NCI-H524 (cell line): ENCODE measurements around the gene DNAJB7.
A peak's percentile ranks its signal among the peaks of the same experiment; 100 is the strongest.
"Not testable (repeated sequence)": the region's sequence is repeated elsewhere in the genome, so short reads cannot be mapped to it uniquely, and the experiment has no call there.

Source experiments
- DNase-seq, 2 experiments: peaks; one replicate each; lab custom pipeline; 2025; lab: John Stamatoyannopoulos, UW

Gene DNAJB7

DNA sequence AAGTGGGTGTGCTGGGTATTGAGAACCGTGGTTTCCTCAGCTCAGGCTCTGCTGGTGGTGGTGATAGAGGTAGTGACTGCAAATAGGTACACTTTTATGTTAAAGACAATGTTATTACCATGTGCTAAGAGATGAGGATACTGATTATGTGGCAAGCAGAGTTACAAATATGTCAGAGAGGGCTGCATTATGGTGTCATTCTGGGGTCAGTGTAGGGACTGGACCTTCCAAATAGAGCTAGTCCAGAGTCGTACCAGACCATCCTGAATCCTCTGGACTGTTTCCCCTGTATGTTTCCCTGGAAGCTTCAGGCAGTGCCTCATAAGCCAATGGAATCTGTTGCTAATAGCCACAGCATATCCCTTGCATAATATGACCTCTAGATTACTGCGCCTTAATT lies at the start of gene DNAJB7:
Gene DNAJB7, minus strand, starts transcription at position 101 of the 400 bp plus-strand sequence. CDS start 119 bp downstream, outside the sequence.
- DNase-seq = no peak

DNA sequence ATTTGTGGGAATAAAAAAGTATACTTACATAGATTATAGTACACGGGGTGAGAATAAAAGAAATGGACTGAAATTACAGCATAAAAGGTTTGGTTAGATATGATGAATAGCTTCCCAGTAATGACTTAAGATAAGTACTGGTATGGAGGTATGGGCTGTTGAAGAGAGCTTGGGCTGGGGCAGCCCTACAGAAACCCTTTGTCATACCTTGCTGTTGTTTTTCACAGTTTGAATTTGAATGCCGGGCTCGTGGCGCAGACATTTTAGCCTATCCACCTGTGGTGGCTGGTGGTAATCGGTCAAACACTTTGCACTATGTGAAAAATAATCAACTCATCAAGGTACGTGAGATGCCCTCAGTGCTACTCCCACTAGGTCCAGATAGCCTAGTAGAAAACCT lies 47.0 kb upstream of the DNAJB7 start:
- DNase-seq = no peak

GRCh38 chr22:40904101-40904500 lies 42.2 kb upstream of the DNAJB7 start:
- no peak for DNase-seq

DNA sequence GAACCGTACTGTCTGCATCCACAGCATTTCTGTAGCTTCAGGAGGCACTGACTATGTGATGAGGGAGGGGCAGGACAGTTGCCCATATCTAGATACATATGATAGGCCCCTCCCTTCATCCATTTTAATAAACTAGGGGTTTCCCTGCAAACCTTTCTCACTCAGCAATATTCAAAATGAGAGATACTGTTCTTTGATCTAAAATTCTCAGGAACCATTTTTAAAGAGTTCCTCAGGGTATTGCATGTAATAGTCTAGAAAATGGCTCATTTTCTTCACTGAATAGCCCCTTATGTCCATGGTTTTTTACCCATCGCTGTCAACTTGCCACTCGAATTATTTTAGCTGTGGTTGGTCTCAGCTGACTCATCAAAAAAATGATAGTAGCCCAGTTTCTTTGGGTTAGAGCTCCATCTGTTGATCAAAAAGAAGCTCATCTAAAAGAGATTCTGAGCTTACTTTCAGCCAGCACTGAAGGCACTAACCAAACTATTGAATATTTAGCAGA lies 37.0 kb upstream of the DNAJB7 start:
- DNase-seq = peak; percentile 39 to 75

DNA sequence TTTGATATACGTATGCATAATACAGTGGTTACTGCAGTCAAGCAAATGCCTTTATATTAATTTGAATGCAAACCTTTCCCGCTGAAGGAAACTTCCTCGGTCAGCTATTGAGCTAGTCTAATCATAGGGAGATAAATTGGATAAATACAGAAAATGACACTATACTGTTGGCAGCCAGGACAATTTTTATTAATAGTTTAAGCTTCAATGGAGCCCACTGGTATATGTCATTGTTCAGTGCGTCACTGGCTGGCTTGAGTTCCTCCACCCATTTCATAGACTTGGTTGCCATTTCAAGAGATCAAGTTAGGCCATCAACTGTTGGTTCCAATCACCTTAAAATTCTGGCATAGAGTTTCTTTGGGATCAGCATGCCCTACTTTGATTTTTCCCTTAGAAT lies 32.5 kb upstream of the DNAJB7 start:
- no peak for DNase-seq

GRCh38 chr22:40890881-40891280 lies 29.0 kb upstream of the DNAJB7 start:
- DNase-seq = no peak

GRCh38 chr22:40889116-40889515 lies 27.2 kb upstream of the DNAJB7 start:
- DNase-seq = no peak

DNA sequence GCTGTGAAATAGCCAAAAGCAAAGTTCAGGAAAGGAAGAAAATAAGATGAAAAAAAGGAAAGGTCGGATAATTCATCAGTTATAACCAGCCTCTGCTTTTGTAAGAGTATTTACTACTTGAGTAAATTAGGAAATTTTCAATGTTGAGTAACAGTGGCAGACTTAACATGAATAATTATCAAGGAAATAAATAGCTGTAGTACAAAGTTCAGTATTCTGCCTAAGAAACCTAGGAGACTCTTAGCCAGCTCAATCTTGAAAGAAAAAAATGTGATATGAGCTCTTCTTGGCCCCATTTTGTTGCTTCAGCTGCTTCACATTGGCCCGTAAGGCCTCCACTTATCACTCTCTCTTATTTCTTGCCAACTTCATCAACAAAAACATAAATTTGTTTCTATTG lies 17.0 kb upstream of the DNAJB7 start:
- no peak for DNase-seq

- DNase-seq = no peak
Measured at GRCh38 chr22:40877488-40877887, 15.6 kb upstream of the DNAJB7 start.

- no peak for DNase-seq
Measured at GRCh38 chr22:40876907-40877306, 15.0 kb upstream of the DNAJB7 start.

DNA sequence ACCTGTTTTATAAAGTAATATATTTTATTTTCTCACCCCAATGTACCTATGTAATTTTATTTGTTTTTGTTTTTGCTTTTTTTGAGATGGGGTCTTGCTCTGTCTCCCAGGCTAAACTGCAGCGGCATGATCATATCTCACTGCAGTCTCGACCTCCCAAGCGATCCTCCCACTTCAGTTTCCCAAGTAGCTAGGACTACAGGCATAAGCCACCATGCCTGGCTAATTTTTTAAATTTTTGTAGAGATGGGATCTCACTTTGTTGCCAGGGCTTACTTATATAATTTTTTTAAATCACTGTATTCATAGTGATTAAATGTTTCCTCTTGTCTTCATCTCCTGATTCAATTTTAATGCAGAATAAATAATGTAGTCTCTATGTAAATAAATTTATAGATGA lies 13.2 kb upstream of the DNAJB7 start:
- no peak for DNase-seq

- DNase-seq = no peak
Measured at GRCh38 chr22:40874016-40874415, 12.1 kb upstream of the DNAJB7 start.

DNA sequence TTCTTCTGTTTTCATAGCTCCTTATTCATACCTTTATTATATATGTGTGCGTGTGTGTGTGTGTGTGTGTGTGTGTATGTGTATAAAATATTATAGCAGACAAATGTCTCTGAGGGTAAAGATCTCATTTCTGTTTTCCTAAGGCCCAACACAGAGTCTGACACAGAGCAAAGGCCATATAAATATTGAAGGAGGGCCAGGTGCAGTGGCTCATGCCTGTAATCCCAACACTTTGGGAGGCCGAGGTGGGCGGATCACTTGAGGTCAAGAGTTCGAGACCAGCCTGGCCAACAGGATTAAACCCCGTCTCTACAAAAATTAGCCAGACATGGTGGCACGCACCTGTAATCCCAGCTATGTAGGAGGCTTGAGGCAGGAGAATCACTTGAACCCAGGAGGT lies 6.5 kb upstream of the DNAJB7 start:
- not testable (repeated sequence) for DNase-seq

GRCh38 chr22:40867109-40867508 lies 5.2 kb upstream of the DNAJB7 start:
- DNase-seq = no peak

DNA sequence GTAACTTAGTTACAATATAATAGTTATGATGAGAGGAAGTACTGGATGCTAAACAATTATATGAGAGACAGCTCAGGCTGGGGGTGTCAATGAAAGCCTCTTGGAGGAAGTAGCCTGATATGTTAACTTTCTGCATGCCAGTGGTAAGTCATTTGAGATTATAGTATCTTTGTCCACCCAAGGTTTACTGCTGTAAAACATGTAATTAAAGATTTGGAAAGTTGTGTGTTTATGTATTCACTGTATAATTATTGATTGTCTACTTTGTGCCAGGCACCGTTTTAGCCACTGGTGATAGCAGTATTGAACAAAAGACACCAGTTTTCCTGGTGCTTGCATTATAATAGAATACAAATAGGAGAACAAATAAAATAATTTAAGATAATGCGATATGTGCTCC lies 624 bp upstream of the DNAJB7 start:
- DNase-seq = no peak

DNA sequence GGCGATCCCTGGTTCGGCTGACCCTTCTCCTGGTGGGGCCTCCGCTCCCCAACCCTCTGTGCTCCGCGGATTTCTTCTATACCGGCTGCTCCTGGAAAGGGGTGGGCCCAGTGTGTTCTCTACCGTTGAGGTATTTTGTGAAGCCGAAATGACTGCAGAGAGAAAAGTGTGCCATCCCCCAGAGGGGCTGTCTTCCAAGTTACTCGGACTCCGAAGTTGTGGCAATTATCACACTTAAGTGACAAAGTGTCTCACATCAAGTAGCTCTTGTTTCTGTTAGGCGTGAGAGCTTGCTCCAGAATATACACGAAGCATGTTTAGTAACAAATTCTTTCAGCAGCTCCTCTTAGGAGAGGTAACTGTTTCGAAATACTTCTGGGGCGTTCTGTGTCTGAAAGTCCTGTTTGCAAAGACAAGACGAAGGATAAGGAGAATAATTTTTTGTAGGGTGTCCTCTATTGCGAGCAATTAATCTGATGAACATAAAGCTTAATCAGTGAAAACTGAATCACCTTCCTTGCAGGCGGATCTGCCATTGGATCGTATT lies 4.5 kb downstream of the DNAJB7 start:
- DNase-seq = no peak

DNA sequence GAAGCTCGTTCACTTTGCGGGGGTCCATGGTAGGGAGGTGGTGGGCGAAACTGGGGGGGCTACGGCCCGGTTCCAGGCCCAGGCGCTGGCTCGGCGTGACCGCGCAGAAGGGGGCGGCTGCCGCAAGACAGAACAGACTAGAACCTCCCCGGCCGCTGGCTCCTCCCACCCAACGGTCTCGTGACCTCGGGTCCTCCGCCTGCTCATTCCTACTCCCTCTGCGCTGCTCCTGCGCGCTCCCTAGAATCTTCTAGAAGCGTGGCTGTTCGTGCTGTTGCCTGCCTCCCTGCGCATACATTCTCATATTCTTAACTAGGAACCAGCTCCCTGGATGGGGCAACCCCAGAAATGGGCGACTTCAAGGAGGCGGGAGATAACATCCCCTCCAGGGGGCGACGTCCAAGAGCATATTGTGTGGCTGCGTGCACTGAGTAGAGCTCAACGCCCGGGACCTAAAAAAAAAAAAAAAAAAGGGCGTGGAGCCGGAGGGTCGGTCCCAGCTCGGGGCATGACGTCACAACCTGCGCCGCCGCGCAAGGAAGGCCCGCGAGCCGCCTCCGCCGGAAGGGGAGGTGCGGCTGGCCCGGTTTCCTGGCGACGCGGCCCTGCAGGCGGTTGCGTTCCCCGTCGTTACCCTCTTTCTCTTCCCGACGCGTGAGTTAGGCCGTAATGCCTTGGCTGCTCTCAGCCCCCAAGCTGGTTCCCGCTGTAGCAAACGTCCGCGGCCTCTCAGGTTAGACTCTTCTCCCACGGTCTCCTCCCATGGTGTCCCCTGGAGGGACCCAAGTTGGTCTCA lies 5.2 kb downstream of the DNAJB7 start, which contains the start of the genes ST13 and XPNPEP3:
Gene ST13, minus strand, starts transcription at position 127 of the 796 bp plus-strand sequence. Its CDS starts 99 bp downstream, at position 28.
Gene XPNPEP3, plus strand, starts transcription at position 636 of the 796 bp plus-strand sequence. Its CDS starts 34 bp downstream, at position 670.
- peak; percentile 97 for DNase-seq

GRCh38 chr22:40855979-40856512 lies 5.9 kb downstream of the DNAJB7 start:
- peak; percentile 38 to 41 for DNase-seq

DNA sequence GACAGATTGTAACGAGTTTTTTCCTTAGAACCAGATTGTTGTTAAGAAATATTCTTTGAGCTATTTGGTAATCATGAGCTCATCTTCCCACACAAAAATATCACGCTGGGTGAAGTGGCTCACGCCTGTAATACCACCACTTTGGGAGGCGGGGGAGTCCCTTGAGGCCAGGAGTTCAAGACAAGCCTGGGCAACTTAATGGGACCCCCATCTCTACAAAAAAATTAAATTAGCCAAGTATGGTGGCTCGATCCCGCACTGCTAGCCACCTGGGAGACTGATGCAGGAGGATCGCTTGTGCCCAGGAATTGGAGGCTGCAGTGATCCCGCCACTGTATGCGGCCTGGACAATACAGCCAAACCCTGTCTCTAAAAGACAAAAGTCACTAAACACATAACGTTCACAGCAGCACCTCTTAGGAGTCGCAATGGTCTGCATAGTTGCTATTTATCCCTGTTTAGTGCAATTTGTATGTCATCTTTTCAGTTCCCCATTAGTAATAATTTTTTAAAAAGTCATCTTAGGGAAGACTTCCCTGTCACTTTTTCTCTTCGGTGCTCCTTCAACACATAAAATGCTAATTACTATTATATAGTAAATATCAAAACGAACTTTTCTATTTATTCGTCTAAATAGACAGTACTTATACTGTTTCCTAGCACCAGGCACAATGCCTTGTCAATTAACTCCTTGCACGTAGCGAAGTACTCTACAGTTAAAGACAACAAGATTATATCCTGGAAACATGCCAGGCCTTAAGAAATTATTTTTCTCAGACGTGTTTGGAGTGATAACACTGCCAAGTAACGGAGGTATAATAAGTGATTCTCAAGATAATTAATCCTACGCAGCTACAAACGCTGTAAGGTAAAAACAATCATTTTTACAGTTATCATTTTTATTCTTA lies 6.6 kb downstream of the DNAJB7 start:
- peak in 1 of 2 experiments; percentile 31 for DNase-seq

DNA sequence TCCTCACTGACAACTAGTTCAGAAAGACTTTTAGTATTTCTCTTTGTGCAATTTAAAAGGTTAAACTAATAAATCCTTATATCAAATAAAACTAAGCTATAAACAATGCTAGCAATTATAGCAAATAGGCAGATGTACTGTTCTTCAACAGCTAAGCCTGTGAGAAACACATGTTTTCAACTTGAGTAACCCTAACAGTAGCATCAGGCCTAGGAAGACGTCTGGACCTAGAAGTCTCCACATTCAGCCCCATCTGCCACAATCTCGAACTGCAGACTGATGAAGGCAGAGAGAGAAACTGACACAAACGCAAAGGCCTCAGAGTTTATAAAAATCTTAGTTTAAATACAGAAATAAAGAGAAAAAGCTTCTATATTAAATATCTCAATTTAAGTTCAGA lies 8.0 kb downstream of the DNAJB7 start:
- DNase-seq = peak in 1 of 2 experiments; percentile 52

- DNase-seq = no peak
Measured at GRCh38 chr22:40853333-40853732, 8.6 kb downstream of the DNAJB7 start.

GRCh38 chr22:40845816-40846215 lies 16.1 kb downstream of the DNAJB7 start:
- not testable (repeated sequence) for DNase-seq
